Loucy (cell line): Measurements from ENCODE around the gene RAB8A.

ENCODE experiments used
- H2AFZ ChIP-seq: fragments of 200-600 bp; sonication (generic); 2 replicates; pipeline ENCODE4 v1.6.0; 2016; ENCODE audit warnings: antibody characterized with exemption, mild to moderate bottlenecking, low read length, moderate library complexity
- H3F3A ChIP-seq: fragments of 200-600 bp; 2 replicates; pipeline ENCODE4 v1.6.0; 2016; ENCODE audit warnings: antibody characterized with exemption, low read depth, mild to moderate bottlenecking
- H3K27me3 ChIP-seq: fragments of 200-600 bp; sonication (generic); 2 replicates; pipeline ENCODE4 v1.6.1; 2014; ENCODE audit warnings: low read length, mild to moderate bottlenecking; ENCODE audit not compliant: insufficient read depth, poor library complexity, severe bottlenecking
- H3K36me3 ChIP-seq: fragments of 200-600 bp; sonication (generic); 2 replicates; pipeline ENCODE4 v1.6.1; 2016; ENCODE audit warnings: low read length; ENCODE audit not compliant: insufficient read depth
- H3K4me1 ChIP-seq: fragments of 200-600 bp; sonication (generic); 2 replicates; pipeline ENCODE4 v1.5.1; 2014; ENCODE audit warnings: low read length, mild to moderate bottlenecking; ENCODE audit not compliant: insufficient read depth, poor library complexity, severe bottlenecking
- H3K4me2 ChIP-seq: fragments of 200-600 bp; sonication (generic); 2 replicates; pipeline ENCODE4 v1.6.0; 2014; ENCODE audit warnings: antibody characterized with exemption, low read length, low read depth, mild to moderate bottlenecking; ENCODE audit not compliant: poor library complexity, severe bottlenecking
- H3K4me3 ChIP-seq: fragments of 200-600 bp; sonication (generic); 2 replicates; pipeline ENCODE4 v1.5.1; 2014; ENCODE audit warnings: low read length, mild to moderate bottlenecking, mixed read lengths; ENCODE audit not compliant: poor library complexity, severe bottlenecking
- H3K79me2 ChIP-seq: fragments of 200-600 bp; sonication (generic); 2 replicates; pipeline ENCODE4 v1.6.1; 2014; ENCODE audit warnings: low read length; ENCODE audit not compliant: insufficient read depth
- H3K9ac ChIP-seq: fragments of 200-600 bp; sonication (generic); 2 replicates; pipeline ENCODE4 v1.6.0; 2014; ENCODE audit warnings: mild to moderate bottlenecking, low read depth, low read length, moderate library complexity; ENCODE audit not compliant: poor library complexity, severe bottlenecking
- H3K9me2 ChIP-seq: fragments of 200-600 bp; sonication (generic); replicated peaks from 2 replicates; pipeline ENCODE4 v1.6.1; 2016; ENCODE audit warnings: low read depth, low read length, mixed read lengths
- H3K9me3 ChIP-seq: fragments of 200-600 bp; sonication (generic); 2 replicates; pipeline ENCODE4 v1.6.1; 2014; ENCODE audit warnings: mild to moderate bottlenecking, antibody characterized with exemption, low read length, low read depth; ENCODE audit not compliant: insufficient read depth
- H4K20me1 ChIP-seq: fragments of 200-600 bp; sonication (generic); 2 replicates; pipeline ENCODE4 v1.6.0; 2014; ENCODE audit warnings: antibody characterized with exemption, low read length, mild to moderate bottlenecking; ENCODE audit not compliant: insufficient read depth, poor library complexity, severe bottlenecking
- CTCF ChIP-seq: fragments of 200-600 bp; sonication (generic); conservative IDR thresholded peaks from 2 replicates; pipeline ENCODE4 v1.5.1; 2014; ENCODE audit warnings: mild to moderate bottlenecking, antibody characterized with exemption, low read length
- EZH2phosphoT487 ChIP-seq: fragments of 200-600 bp; IDR thresholded peaks from 2 replicates; pipeline ENCODE4 v1.6.1; 2018; ENCODE audit warnings: antibody characterized with exemption, mild to moderate bottlenecking, moderate library complexity, borderline replicate concordance

RAB8A gene

GRCh38 chr19:16071072-16071691 is 40.5 kb upstream of the RAB8A start:
- no peaks in the 10 kb centered on the region for H3K36me3 ChIP-seq
- H2AFZ ChIP-seq, result no peak overlapping the region
- TF ChIP-seq EZH2phosphoT487 (no peak), CTCF (no peak)
- peaks cover 48% of the 10 kb centered on the region for H3K4me1 ChIP-seq
- H3K9me2 ChIP-seq, result no peaks in the 10 kb centered on the region
- peaks cover 12% of the 10 kb centered on the region; the same call in 1 of the 2 replicates for H3F3A ChIP-seq
- no peaks in the 10 kb centered on the region for H4K20me1 ChIP-seq
- H3K4me3 ChIP-seq, result peak overlapping the region; percentile 10
- H3K4me2 ChIP-seq, result peak overlapping the region; percentile 48
- H3K79me2 ChIP-seq, result peaks cover 29% of the 10 kb centered on the region
- H3K27me3 ChIP-seq, result no peaks in the 10 kb centered on the region
- H3K9ac ChIP-seq, result no peak overlapping the region
- no peaks in the 10 kb centered on the region for H3K9me3 ChIP-seq

- Histone ChIP-seq H3K4me1 (peaks cover 48% of the 10 kb centered on the region), H3F3A (peaks cover 17% of the 10 kb centered on the region), H3K9ac (peak overlapping the region; percentile 99), H3K79me2 (peaks cover 51% of the 10 kb centered on the region), H4K20me1 (no peaks in the 10 kb centered on the region), H2AFZ (no peak overlapping the region), H3K36me3 (peaks cover 8% of the 10 kb centered on the region), H3K9me2 (no peaks in the 10 kb centered on the region), H3K4me2 (peak overlapping the region; percentile 88), H3K9me3 (no peaks in the 10 kb centered on the region), H3K4me3 (no peak overlapping the region), H3K27me3 (peaks cover 18% of the 10 kb centered on the region)
- no peak for TF ChIP-seq EZH2phosphoT487
- no peak for TF ChIP-seq CTCF
Observed at GRCh38 chr19:16073481-16073880, 38.2 kb upstream of the RAB8A start.

- peaks cover 48% of the 10 kb centered on the region for H3K4me1 ChIP-seq
- H4K20me1 ChIP-seq, result peaks cover 1% of the 10 kb centered on the region
- H3K4me2 ChIP-seq, result peak overlapping the region; percentile 88
- no peak for TF ChIP-seq EZH2phosphoT487
- no peak for TF ChIP-seq CTCF
- H3K4me3 ChIP-seq, result peak overlapping the region; percentile 4
- peaks cover 56% of the 10 kb centered on the region for H3K79me2 ChIP-seq
- H3K27me3 ChIP-seq, result peaks cover 18% of the 10 kb centered on the region
- H3K9me3 ChIP-seq, result no peaks in the 10 kb centered on the region
- H2AFZ ChIP-seq, result no peak overlapping the region
- peaks cover 8% of the 10 kb centered on the region for H3K36me3 ChIP-seq
- peak overlapping the region; percentile 99 for H3K9ac ChIP-seq
- H3F3A ChIP-seq, result peaks cover 19% of the 10 kb centered on the region
- H3K9me2 ChIP-seq, result no peaks in the 10 kb centered on the region
Observed at GRCh38 chr19:16073988-16074387, 37.7 kb upstream of the RAB8A start.
